ENCODE results near the gene CENPQ. TPM values are rescaled to one million over a fixed set of nuclear protein-coding genes. Genes with fewer than 3 reads are reported as not detected.

Gene CENPQ
- total RNA-seq, 1 experiment from 2014 or later, result 9.7 TPM

DNA sequence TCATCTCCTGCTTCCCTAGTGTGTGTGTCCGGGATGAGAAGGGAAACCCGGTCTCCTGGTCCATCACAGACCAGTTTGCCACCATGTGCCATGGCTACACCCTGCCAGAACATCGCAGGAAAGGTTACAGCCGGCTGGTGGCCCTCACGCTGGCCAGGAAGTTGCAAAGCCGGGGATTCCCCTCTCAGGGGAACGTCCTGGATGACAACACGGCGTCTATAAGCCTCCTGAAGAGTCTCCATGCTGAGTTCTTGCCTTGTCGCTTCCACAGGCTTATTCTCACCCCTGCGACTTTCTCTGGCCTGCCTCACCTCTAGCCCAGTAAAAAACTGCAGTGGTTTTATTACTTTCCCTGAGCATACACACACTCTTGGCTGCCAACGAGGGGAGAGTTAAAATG, 63.4 kb downstream of the CENPQ start:
- no peak overlapping the region for H3K4me2 ChIP-seq (ENCODE audit: low read length)
- no peaks in the 10 kb centered on the region for H3K36me3 ChIP-seq (ENCODE audit: low read depth, low read length)
- peak overlapping the region; percentile 25; the same call in 1 of the 2 replicates for H2AFZ ChIP-seq (ENCODE audit: low read length)
- H3K9me2 ChIP-seq (replicated peaks; ENCODE audit: low read length), result no peaks in the 10 kb centered on the region
- no peak for ATAC-seq
- BruUV-seq (replicated peaks), result no TSS peak
- ChIA-PET POLR2A (ENCODE audit: unreplicated experiment) (no interaction called here), CTCF (no interaction called here)
- H3K27ac ChIP-seq (ENCODE audit: low read length), result no peak overlapping the region
- peaks cover under 1% of the 10 kb centered on the region; the same call in 1 of the 2 replicates for H3K4me1 ChIP-seq (ENCODE audit: insufficient read depth, low read length)
- no peak for DNase-seq
- TF ChIP-seq EZH2phosphoT487 (IDR thresholded peaks at IDR 0.05; ENCODE audit: borderline replicate concordance, low read length) (no peak), EZH2 (IDR thresholded peaks at IDR 0.05; ENCODE audit: low read length, unreplicated experiment) (no peak), CTCF (conservative IDR thresholded peaks at IDR 0.05; ENCODE audit: low read depth, low read length) (no peak)
- no peaks in the 10 kb centered on the region for H3K9me3 ChIP-seq (ENCODE audit: low read length)
- no peaks in the 10 kb centered on the region for H4K20me1 ChIP-seq (ENCODE audit: low read length)
- H3K9ac ChIP-seq (ENCODE audit: low read length), result no peak overlapping the region
- no peaks in the 10 kb centered on the region for H3K27me3 ChIP-seq (ENCODE audit: low read length)
- H3F3A ChIP-seq (ENCODE audit: low read length, unreplicated experiment), result no peaks in the 10 kb centered on the region
- H3K4me3 ChIP-seq (ENCODE audit: low read length), result no peak overlapping the region
- intact Hi-C loops (cut with micrococcal nuclease), result no loop called here
- no peaks in the 10 kb centered on the region for H3K79me2 ChIP-seq (ENCODE audit: low read length)

DNA sequence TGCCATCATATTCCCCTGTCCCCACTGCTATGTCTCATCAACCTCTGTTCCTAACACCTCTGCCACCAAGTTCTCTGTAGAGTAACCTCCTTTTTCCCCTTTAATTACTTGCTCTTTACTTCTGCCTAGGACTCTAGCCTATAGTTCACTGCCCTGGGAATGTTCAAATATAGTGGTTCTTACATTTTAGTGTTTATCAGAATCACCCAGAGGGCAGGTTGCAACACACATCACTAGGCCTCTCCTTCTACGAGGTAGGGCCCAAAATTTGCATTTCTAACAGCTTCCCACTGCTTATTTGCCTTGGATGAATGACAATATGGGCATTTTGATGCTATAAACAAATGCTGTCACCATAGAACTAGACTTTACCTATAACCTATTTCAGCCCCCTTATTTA, 64.2 kb downstream of the CENPQ start:
- H3K9me2 ChIP-seq (replicated peaks; ENCODE audit: low read length), result no peaks in the 10 kb centered on the region
- H3K36me3 ChIP-seq (ENCODE audit: low read depth, low read length), result no peaks in the 10 kb centered on the region
- H3K4me2 ChIP-seq (ENCODE audit: low read length), result no peak overlapping the region
- H3K9ac ChIP-seq (ENCODE audit: low read length), result no peak overlapping the region
- H3K27me3 ChIP-seq (ENCODE audit: low read length), result no peaks in the 10 kb centered on the region
- no TSS peak for BruUV-seq (replicated peaks)
- POLR2A ChIA-PET (ENCODE audit: unreplicated experiment), result no interaction called here
- no peak overlapping the region for H3K4me3 ChIP-seq (ENCODE audit: low read length)
- CTCF ChIA-PET, result no interaction called here
- no peak overlapping the region for H3K27ac ChIP-seq (ENCODE audit: low read length)
- TF ChIP-seq EZH2phosphoT487 (IDR thresholded peaks at IDR 0.05; ENCODE audit: borderline replicate concordance, low read length) (no peak), CTCF (conservative IDR thresholded peaks at IDR 0.05; ENCODE audit: low read depth, low read length) (no peak), EZH2 (IDR thresholded peaks at IDR 0.05; ENCODE audit: low read length, unreplicated experiment) (no peak)
- no peaks in the 10 kb centered on the region for H3K9me3 ChIP-seq (ENCODE audit: low read length)
- H3K4me1 ChIP-seq (ENCODE audit: insufficient read depth, low read length), result peaks cover 3% of the 10 kb centered on the region; the same call in 1 of the 2 replicates
- ATAC-seq (no peak), DNase-seq (no peak)
- peak overlapping the region; percentile 25; the same call in 1 of the 2 replicates for H2AFZ ChIP-seq (ENCODE audit: low read length)
- no peaks in the 10 kb centered on the region for H3F3A ChIP-seq (ENCODE audit: low read length, unreplicated experiment)
- intact Hi-C loops (cut with micrococcal nuclease), result no loop called here
- no peaks in the 10 kb centered on the region for H3K79me2 ChIP-seq (ENCODE audit: low read length)
- no peaks in the 10 kb centered on the region for H4K20me1 ChIP-seq (ENCODE audit: low read length)

- ChIA-PET POLR2A (ENCODE audit: unreplicated experiment) (no interaction called here), CTCF (no interaction called here)
- Histone ChIP-seq H2AFZ (ENCODE audit: low read length) (no peak overlapping the region), H3K4me2 (ENCODE audit: low read length) (no peak overlapping the region), H3K9me3 (ENCODE audit: low read length) (no peaks in the 10 kb centered on the region), H3K36me3 (ENCODE audit: low read depth, low read length) (no peaks in the 10 kb centered on the region), H4K20me1 (ENCODE audit: low read length) (no peaks in the 10 kb centered on the region), H3K4me3 (ENCODE audit: low read length) (no peak overlapping the region), H3K27me3 (ENCODE audit: low read length) (no peaks in the 10 kb centered on the region), H3K4me1 (ENCODE audit: insufficient read depth, low read length) (peaks cover 3% of the 10 kb centered on the region; the same call in 1 of the 2 replicates), H3K9me2 (replicated peaks; ENCODE audit: low read length) (no peaks in the 10 kb centered on the region), H3F3A (ENCODE audit: low read length, unreplicated experiment) (no peaks in the 10 kb centered on the region), H3K9ac (ENCODE audit: low read length) (no peak overlapping the region), H3K79me2 (ENCODE audit: low read length) (no peaks in the 10 kb centered on the region), H3K27ac (ENCODE audit: low read length) (no peak overlapping the region)
- ATAC-seq (no peak), DNase-seq (no peak)
- no peak for TF ChIP-seq EZH2 (IDR thresholded peaks at IDR 0.05; ENCODE audit: low read length, unreplicated experiment)
- no peak for TF ChIP-seq CTCF (conservative IDR thresholded peaks at IDR 0.05; ENCODE audit: low read depth, low read length)
- TF ChIP-seq EZH2phosphoT487 (IDR thresholded peaks at IDR 0.05; ENCODE audit: borderline replicate concordance, low read length), result no peak
- intact Hi-C loops (cut with micrococcal nuclease), result no loop called here
- BruUV-seq (replicated peaks), result no TSS peak
Measured at GRCh38 chr6:49528571-49528970, 65.4 kb downstream of the CENPQ start.
